HG02588 (cell line): ENCODE data around the gene FRMPD4.
A peak's percentile ranks its signal among the peaks of the same experiment; 100 is the strongest.

Experiments used
- ATAC-seq: cut with Tn5 transposase; IDR thresholded peaks from one replicate; pipeline ENCODE4 v1.9.1; 2021; ENCODE audit warnings: mild to moderate bottlenecking, moderate library complexity; ENCODE audit not compliant: unreplicated experiment

Gene FRMPD4

GRCh38 chrX:12611471-12611870 is 473.2 kb downstream of the FRMPD4 start:
- ATAC-seq = peak; percentile 50

- ATAC-seq = no peak
Observed at GRCh38 chrX:12614266-12614665, 476.0 kb downstream of the FRMPD4 start.

DNA sequence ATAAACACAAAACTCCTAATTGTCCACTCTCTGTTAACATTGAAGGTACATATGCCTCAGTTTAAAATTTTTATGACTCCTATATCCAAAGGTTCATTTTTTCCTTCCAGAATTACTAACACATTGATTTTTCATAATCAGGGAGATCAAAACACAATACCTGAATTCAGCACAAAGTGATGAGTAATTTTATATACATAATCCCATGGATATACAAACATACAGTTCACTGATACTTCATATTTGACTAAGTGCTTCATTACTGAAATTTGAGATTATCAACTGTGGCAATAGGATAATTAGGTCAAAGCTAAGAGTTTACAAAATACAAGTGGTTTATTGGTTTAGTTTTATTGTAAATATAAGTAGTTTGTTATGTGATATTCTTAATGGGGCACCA is 476.8 kb downstream of the FRMPD4 start:
- no peak for ATAC-seq

GRCh38 chrX:12617241-12617640 is 479.0 kb downstream of the FRMPD4 start:
- ATAC-seq = no peak

DNA sequence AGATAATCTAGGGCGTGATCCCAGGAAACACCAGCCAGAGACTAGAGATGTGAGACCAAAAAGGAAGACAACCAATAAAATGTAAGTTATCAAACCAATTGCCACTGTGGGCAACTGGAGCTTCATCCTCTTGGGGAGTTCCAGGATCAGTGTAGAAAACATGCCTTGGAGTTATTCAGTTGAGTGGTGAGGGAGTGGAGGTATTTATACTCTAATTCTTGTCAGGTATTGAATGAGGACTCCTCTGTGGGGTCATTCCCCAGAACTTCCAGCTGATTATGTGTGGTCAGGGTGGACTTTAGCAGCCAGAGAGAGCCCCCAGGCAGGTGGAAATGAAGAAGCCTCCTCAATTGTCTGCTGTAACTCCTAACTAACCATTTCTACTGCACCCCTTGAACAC is 509.0 kb downstream of the FRMPD4 start:
- no peak for ATAC-seq

- no peak for ATAC-seq
Observed at GRCh38 chrX:12648995-12649394, 510.7 kb downstream of the FRMPD4 start.

GRCh38 chrX:12657433-12657832 is 519.2 kb downstream of the FRMPD4 start:
- no peak for ATAC-seq

DNA sequence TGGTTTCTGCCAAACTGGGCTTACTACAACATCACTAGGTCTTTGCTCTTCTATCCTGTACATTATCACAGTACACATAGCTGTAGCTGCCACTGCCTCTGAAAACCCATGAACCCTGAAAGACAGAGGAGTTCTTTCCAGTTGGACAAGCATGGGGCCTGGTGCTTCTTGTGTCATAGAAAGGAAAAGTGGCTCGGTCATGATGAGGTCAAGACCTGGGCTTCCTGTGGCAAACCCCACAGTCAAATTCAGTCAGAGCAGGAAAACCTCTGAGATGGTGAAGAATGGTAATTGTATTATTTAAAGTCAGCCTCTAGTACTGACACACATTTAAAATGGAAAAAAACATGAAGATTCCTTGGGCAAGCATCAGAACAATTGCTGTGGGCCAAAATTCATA is 519.6 kb downstream of the FRMPD4 start:
- ATAC-seq = peak; percentile 55

GRCh38 chrX:12661464-12661863 is 523.2 kb downstream of the FRMPD4 start:
- no peak for ATAC-seq

- no peak for ATAC-seq
Observed at GRCh38 chrX:12672367-12673106, 534.3 kb downstream of the FRMPD4 start.

- ATAC-seq = no peak
Observed at GRCh38 chrX:12673487-12673886, 535.2 kb downstream of the FRMPD4 start.

GRCh38 chrX:12679522-12679921 is 541.2 kb downstream of the FRMPD4 start:
- no peak for ATAC-seq

DNA sequence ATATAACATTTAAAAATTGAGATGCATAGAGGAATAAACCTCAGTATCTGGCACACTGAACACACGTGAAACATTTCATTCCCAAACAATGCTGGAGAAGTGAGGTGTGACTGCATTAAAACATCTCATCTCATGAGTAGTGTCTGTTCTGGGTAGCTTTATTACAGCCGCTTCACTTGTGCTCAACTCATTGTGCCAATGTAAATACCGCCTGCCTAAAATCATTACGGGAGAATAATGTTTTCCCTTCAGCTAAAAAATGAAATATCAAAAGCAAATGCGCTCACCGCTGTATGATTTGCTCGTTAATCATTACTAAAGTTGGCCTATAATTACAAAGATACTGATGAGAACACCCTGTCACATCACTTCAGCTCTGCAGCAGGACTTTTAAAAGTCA is 542.8 kb downstream of the FRMPD4 start:
- no peak for ATAC-seq

DNA sequence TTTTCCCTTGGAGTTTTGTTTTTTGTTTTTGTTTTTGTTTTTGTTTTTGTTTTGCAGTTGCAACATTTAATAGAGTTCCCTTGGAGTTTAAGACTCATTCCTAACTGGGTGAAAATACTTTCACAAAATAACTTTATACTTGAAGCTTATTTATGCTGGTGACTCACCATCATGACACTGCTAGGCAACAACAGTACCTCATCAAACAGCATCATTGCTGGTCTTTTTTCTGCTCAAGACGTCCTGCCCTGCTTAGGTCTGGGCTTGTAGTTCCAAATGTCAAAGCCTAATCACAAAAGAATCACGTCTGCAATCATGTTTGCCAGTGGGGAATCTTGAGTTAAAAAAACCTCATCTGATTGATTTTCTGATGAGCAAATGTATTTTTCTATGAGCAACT is 547.3 kb downstream of the FRMPD4 start:
- ATAC-seq = no peak

GRCh38 chrX:12686331-12686730 is 548.1 kb downstream of the FRMPD4 start:
- no peak for ATAC-seq

GRCh38 chrX:12690646-12691045 is 552.4 kb downstream of the FRMPD4 start:
- no peak for ATAC-seq

- no peak for ATAC-seq
Observed at GRCh38 chrX:12693754-12694153, 555.5 kb downstream of the FRMPD4 start.

- ATAC-seq = no peak
Observed at GRCh38 chrX:12700745-12701144, 562.5 kb downstream of the FRMPD4 start.

DNA sequence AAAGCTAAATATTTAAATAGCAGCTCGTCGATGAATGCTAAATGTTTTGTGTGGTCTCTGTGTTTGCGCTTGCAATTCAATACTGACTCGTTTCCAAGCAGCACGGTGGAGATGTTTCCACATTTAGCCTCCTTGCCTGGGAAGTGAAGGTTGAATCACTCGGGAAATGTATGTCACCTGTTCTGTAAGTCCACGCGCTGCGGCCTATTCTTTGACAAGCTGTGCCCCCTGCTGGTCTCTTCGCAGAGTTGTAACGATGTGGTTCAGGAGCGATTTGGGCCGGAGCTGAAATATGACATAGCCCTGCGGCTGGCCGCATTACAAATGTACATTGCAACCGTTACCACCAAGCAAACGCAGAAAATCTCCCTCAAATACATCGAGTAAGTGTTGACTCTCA is 563.4 kb downstream of the FRMPD4 start:
- no peak for ATAC-seq

- no peak for ATAC-seq
Observed at GRCh38 chrX:12702509-12703091, 564.3 kb downstream of the FRMPD4 start.

- ATAC-seq = no peak
Observed at GRCh38 chrX:12704706-12705105, 566.4 kb downstream of the FRMPD4 start.

- ATAC-seq = no peak
Observed at GRCh38 chrX:12709047-12709446, 570.8 kb downstream of the FRMPD4 start.
